ENCODE results near the gene ENOX1.
"Not testable (repeated sequence)": the region's sequence is repeated elsewhere in the genome, so short reads cannot be mapped to it uniquely, and the experiment has no call there.

The ENOX1 gene

GRCh38 chr13:43416408-43416807 is 370.4 kb downstream of the ENOX1 start:
- DNase-seq, result not testable (repeated sequence)

GRCh38 chr13:43415903-43416391 is 370.8 kb downstream of the ENOX1 start:
- DNase-seq, result not testable (repeated sequence)

GRCh38 chr13:43414111-43414510 is 372.7 kb downstream of the ENOX1 start:
- no peak for DNase-seq

GRCh38 chr13:43411741-43412140 is 375.0 kb downstream of the ENOX1 start:
- no peak for DNase-seq

GRCh38 chr13:43411211-43411610 is 375.6 kb downstream of the ENOX1 start:
- no peak for DNase-seq

- no peak for DNase-seq
These were observed 378.5 kb downstream of the ENOX1 start for GRCh38 chr13:43408274-43408673.

- DNase-seq, result no peak
These were observed 379.7 kb downstream of the ENOX1 start for GRCh38 chr13:43407023-43407581.

- DNase-seq, result no peak
These were observed 381.3 kb downstream of the ENOX1 start for GRCh38 chr13:43405457-43405856.

GRCh38 chr13:43402380-43402779 is 384.4 kb downstream of the ENOX1 start:
- DNase-seq, result no peak

- no peak for DNase-seq
These were observed 385.4 kb downstream of the ENOX1 start for GRCh38 chr13:43401361-43401760.

GRCh38 chr13:43397111-43397510 is 389.7 kb downstream of the ENOX1 start:
- DNase-seq, result no peak

- no peak for DNase-seq
These were observed 395.7 kb downstream of the ENOX1 start for GRCh38 chr13:43391036-43391435.

- DNase-seq, result no peak
These were observed 396.2 kb downstream of the ENOX1 start for GRCh38 chr13:43390619-43391018.

- no peak for DNase-seq
These were observed 396.8 kb downstream of the ENOX1 start for GRCh38 chr13:43389983-43390382.

GRCh38 chr13:43389573-43389972 is 397.2 kb downstream of the ENOX1 start:
- no peak for DNase-seq

GRCh38 chr13:43388282-43389034 is 398.3 kb downstream of the ENOX1 start:
- no peak for DNase-seq

- no peak for DNase-seq
These were observed 398.9 kb downstream of the ENOX1 start for GRCh38 chr13:43387880-43388279.

- no peak for DNase-seq
These were observed 403.1 kb downstream of the ENOX1 start for GRCh38 chr13:43383498-43384165.

- DNase-seq, result no peak
These were observed 407.0 kb downstream of the ENOX1 start for GRCh38 chr13:43379738-43380137.

- no peak for DNase-seq
These were observed 408.8 kb downstream of the ENOX1 start for GRCh38 chr13:43377973-43378372.

- DNase-seq, result no peak
These were observed 409.6 kb downstream of the ENOX1 start for GRCh38 chr13:43377149-43377548.

- DNase-seq, result no peak
These were observed 410.2 kb downstream of the ENOX1 start for GRCh38 chr13:43376596-43376995.

GRCh38 chr13:43375797-43376465 is 410.8 kb downstream of the ENOX1 start:
- no peak for DNase-seq

Measured in AML-193 (cell line).